ENCODE data around the gene CDC25A. TPM values are rescaled to one million over a fixed set of nuclear protein-coding genes. Genes with fewer than 3 reads are reported as not detected.
"Not testable (repeated sequence)": the region's sequence is repeated elsewhere in the genome, so short reads cannot be mapped to it uniquely, and the experiment has no call there.

The CDC25A gene
- 10.0 and 12.2 TPM in 2 replicates for total RNA-seq (2014; rRNA removed; shearing (Covaris generic))

DNA sequence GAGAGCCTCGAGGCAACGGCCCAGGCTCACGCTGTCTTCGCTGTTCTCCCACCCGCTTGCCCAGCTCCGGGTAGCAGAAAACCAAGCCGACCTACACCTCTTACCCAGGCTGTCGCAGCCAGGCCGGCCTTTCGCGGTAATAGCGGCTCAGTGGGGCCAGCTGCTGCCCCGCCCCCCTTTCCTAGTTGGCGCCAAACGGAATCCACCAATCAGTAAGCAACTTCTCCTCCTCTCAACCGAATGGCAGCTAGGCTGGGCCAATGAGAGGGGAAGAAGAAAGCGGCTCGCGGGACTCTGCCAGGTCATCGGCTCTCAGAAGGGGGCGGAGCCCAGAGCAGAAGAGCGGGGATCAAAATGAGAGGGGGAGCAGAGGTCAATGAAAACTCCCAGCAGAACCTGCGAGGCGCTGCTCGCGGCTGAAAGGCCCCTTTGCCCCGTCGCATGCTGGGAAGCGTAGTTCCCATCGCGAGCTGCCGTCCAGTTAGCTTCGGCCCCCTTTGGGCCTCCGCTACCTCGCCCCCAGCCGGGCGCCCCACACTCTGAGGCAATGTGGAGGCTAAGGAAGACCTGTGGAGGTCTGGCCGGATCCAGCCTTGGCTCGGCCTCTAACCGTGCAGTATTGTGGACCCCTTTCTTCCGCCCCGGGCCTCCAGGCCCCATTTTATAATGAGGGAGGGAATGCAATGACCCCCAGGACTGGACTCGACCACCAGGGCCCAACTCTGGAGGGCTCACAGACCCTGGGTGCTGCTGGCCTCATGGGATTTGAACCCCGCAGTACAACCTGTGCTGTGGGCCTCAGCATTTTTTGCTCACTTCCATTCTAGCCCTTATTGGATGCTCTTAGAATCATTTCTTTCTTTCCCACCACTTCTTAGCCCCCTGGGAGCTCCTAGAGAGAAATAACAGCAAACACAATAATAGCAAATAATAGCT lies at the start of gene CDC25A:
Gene CDC25A, minus strand, starts transcription at position 152 of the 936 bp plus-strand sequence. CDS start 470 bp downstream, outside the sequence.
- DNase-seq (ENCODE audit: low spot score): peak; percentile 96

DNA sequence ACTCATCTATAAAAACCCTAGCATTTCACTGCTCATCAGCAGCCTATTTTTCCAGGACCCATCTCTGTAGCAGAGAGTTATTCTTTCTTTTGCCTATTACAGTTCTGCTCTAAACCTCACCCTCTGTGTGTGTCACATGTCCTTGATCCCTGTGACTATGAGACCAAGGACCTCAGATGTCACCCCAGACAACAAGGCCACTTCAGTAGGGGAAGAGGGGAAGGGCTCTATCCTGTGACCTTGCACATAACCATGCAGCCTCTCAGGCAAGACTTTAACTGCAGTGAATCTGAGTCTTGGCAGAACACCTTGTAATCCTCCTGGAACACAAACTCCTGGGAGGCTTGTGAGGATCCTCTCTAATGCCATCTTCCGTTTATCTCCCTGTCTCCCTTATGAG lies 48.3 kb upstream of the CDC25A start:
- DNase-seq (ENCODE audit: low spot score): no peak

DNA sequence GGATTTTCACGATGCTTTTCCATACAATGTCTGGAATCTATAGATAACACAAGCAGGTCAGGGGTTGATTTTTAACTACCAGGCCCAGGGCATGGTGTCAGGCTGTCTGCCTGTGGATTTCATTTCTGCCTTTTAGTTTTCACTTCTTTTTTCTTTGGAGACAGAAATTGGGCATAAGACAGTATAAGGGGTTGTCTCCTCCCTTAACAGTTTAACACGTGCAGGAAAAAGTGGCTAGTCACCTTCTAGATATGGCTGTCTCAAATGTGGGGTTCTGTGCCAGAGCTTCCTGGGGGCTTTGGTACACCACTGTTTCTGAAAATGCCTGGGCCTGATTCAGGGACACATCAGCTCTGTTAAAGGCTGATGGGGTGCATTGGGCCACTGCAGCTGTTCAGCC lies 45.3 kb upstream of the CDC25A start:
- DNase-seq (ENCODE audit: low spot score): no peak

DNA sequence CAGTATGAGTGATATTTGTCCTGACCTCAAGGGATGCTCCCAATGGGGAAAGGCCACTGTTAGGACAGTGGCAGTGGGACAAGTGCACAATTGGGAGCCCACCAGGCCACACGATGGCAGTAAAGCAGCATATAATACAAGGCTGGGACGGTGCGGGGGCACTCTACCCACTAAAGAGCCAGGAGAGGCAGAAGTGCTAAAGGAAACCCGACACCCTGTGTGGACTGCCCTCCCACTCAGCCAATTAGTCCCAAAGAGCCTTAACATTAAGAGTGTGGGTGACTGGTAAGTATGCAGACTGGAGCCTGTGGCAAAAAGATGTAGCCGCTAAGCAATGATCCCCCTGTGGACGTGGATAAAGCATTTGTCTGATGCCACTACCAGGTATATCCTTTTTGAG lies 44.5 kb upstream of the CDC25A start:
- DNase-seq (ENCODE audit: low spot score): peak; percentile 61

DNA sequence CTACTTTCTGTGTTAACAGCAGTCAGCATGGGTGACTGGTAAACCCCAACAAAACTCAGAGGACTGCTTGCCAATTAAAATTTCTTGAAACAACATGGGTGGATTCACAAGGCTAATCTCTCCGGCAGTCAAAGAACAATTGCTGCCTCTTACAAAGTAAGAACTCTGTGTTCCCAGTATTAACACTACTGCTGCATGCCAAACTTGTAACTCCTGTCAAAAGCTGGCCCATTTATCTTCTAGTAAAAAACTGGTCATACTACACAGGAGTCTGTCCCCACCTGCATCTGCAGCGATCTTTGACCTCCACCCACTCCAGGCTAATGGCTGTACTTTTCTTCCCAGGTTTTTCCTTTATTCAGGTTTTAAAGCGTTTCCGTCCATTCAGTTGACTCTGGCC lies 44.0 kb upstream of the CDC25A start:
- no peak for DNase-seq (ENCODE audit: low spot score)

DNA sequence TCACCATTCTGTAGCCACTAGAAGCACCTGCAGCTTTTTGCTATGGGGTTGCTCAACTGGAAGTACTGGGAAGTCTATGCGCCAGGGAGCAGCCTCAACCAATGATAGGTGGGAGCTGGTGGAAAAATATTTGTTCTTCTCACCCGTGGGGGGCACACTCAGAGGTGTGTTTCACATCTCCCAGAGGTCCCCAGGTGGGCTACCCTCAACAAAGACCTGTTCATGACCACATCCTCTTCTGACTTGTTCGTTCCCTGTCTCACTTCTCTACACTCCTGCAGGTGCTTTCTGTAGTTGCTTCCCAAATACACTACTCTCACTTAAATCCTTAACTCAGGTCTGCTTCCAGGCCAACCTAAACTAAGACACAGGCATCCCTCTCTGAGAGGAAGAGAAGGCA lies 38.7 kb upstream of the CDC25A start:
- no peak for DNase-seq (ENCODE audit: low spot score)

DNA sequence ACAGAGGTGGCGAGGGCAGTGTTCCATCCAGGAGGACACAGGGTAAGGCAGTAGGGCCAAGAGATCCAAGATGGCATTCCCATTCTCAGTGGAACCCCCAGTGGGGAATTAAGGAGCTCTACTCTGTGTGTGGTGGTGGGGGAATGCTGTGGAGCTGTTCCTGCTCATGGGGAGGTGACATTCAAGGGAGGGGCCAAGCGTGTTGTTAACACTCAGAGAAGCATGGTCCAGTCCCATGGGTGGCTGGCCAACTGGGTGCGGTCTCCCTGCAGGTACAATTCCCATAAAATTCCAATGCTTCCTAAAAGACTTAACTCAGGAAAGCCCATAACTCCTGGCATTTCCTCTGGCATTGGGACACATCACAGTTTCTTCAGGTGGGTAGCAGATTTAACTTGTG lies 37.4 kb upstream of the CDC25A start:
- DNase-seq (ENCODE audit: low spot score): no peak

DNA sequence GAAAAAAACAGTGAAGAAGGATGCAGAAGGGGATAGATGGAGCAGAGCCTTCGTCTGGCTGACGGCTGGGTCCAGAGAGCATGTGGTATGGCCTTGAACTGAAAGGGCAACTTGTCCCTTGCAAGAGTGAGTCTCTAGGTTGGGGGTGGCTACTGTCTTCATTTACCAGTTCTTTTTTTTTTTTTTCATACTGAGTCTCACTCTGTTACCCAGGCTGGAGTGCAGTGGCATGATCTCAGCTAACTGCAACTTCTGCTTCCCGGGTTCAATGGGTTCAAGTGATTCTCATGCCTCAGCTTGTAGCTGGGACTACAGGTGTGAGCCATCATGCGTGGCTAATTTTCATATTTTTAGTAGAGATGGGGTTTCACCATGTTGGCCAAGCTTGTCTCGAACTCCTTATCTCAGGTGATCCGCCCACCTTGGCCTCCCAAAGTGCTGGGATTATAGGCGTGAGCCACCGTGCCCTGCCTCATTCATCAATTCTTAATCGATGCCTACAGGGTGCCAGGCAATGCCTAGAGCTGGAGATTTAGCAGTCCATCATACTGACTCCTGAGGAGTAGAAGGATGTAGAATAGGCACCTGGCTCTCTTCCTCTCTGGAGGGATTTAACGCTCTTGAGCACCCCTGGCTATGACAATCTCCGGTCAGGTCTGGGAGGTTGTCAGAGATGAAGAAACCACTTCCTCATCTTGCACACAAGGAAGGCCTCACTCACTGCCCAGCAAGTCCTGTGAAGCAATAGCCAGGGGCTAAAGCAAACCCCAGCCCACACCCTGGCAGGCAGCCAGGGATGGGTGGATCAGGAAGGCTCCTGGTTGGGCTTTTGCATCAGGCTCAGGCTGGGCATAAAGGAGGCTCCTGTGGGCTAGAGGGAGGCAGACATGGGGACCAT lies 34.6 kb upstream of the CDC25A start, which contains the start of gene CAMP:
Gene CAMP, plus strand, starts transcription at position 880 of the 898 bp plus-strand sequence. Its CDS starts 17 bp downstream, at position 897.
- peak; percentile 56 for DNase-seq (ENCODE audit: low spot score)

DNA sequence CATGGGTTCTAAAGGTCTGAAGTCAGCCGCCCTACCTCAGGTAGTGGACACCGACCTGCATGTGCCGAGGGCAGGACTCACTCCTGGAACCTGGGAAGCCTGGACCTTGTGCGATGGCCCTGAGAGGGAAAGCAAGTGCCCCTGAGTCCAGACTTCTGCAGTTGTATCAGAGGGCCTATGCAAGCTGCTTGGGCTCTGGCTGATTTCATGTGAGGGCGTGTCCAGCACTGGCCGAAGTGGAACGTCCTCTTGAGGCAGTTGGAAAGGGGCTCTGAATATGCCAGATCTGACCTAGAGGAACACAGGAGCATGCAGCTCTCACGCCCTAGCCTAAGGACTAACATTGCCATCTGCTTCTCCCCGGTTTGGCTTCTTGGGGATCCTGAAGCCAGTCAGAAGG lies 32.5 kb upstream of the CDC25A start:
- DNase-seq (ENCODE audit: low spot score): no peak

DNA sequence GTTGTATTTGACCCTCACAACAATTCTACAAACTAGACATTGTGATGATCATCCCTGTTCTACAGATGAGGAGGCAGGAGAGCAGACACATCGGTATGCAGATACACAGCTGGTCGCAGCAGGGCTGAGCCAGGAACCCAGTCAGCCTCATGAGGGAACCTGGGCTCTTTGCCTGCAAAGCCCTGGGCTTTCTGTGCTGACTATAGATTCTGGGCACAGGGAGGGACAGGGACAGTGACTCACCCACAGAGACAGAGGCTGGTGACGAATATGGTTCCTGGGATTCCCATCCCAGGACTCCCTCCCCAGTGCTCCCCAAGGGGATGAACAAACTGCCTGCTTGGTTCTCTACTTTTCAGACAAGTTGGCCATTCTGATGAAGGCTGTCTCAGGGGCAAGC lies 31.3 kb upstream of the CDC25A start:
- DNase-seq (ENCODE audit: low spot score): no peak

DNA sequence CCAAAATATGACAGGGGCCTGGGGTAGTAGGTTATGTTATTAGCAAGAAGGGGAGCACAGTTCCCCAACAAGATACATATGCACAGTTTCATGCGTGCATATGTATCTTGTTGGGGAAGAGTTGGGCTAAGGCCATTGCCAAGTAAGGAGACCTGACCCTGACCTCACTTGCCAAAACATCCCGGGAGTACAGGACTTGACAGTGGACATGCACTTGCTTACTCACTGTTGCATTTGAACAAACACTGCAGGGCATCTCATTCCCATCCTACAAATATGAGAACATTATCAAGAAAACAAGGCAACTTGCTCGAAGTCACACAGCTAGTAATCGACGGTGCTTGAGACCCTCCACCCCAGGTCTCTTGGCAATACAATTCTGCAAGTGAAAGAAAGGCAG lies 30.3 kb upstream of the CDC25A start:
- DNase-seq (ENCODE audit: low spot score): no peak

DNA sequence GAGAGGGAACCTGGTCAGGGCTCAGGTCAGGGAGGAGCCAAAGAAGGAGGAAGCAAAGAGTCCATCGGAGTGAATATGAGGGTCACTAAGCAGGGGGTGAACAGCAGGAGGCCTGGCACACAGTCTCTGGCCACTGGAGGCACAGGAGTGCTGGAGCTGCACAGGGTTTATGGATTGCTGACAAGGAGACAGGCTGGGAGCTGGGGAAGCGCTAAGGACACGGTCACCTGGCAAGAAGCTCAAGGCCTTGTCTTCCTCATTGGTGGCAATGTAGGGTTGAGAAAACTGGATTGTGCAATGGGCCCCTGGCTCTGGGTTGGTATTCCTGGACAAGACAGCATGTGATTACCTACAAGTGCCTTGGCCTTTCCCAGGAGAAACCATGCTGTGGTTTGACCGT lies 29.2 kb upstream of the CDC25A start:
- no peak for DNase-seq (ENCODE audit: low spot score)

DNA sequence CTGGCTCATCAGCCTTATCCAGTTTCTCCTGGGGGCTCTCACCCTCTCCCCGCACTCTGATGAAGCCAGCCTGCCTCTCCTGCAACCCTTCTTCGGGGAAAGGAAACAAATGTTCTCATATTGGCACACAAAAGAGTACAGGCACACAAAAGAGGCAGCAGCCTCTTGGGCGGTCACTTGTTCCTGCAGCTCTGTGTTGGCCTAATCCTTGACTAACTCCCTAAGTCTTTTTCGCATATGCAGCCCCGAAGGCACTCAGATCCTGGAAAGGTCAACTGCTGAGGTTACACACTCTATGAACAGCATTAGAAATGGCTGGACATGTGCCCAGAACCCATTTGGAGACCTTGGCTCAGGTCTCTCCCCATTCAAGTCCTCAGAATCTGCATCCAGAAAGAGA lies 27.7 kb upstream of the CDC25A start:
- DNase-seq (ENCODE audit: low spot score): no peak

DNA sequence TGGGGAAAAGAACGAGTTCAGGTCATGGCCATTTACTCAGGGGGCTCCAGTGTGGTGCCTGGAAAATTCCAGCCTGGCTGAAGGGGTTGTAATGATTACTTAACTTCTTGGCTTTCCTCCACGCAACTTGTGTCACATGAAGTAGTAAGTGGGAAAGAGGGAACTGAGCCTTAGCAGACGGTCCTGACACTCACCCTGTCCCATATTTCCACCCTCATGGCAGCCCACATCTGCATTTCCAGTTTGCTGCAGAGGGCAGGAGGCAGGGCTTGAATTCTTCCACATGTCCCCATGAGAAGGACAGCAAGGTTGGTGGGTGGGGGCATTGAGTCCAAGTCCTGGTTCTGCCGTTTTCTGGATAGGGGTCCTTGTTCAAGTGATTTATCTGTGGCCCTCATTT lies 27.2 kb upstream of the CDC25A start:
- DNase-seq (ENCODE audit: low spot score): no peak

DNA sequence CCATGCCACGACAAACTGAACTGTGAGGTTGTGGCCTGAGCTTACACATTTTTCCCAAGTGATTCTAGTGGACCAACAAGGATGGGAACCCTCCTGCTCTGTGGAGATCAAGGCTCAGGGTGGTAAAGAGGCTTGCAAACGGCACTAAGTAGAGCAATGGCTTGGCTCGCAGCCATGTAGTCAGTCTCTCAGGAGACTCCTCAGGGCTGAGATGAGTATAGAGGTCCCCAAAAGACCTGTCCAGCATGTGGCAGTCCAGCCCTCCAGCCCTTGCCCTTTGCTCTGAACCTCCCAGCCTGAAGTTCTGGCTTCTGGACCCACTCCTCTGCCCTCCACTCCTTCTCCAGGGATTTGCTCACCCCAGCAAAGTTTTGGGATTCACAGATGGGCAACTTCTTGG lies 26.8 kb upstream of the CDC25A start:
- DNase-seq (ENCODE audit: low spot score): no peak

DNA sequence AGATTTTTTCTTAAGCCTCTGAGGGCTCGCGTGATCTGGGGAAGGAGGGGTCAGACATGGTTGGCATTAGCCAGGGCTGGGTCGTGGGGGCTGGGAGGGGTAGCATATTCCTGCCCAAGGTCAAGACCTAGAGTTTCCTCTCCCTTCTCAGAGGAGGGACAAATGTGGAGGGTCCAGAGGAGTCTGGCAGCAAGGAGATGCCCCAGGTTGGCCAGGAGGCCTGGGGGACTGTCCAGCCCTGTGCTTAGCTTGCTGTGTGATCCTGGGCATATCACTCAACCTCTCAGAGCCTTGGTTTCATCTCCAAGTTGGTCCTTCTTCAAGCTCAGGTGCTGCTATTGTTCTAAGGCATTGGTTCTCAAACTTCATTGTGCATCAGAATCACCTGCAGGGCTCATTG lies 26.0 kb upstream of the CDC25A start:
- no peak for DNase-seq (ENCODE audit: low spot score)

DNA sequence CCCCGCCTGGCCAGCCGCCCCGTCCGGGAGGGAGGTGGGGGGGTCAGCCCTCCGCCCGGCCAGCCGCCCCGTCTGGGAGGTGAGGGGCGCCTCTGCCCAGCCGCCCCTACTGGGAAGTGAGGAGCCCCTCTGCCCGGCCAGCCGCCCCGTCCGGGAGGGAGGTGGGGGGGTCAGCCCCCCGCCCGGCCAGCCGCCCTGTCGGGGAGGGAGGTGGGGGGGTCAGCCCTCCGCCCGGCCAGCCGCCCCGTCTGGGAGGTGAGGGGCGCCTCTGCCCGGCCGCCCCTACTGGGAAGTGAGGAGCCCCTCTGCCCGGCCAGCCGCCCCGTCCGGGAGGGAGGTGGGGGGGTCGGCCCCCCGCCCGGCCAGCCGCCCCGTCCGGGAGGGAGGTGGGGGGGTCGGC lies 23.6 kb upstream of the CDC25A start:
- DNase-seq (ENCODE audit: low spot score): not testable (repeated sequence)

DNA sequence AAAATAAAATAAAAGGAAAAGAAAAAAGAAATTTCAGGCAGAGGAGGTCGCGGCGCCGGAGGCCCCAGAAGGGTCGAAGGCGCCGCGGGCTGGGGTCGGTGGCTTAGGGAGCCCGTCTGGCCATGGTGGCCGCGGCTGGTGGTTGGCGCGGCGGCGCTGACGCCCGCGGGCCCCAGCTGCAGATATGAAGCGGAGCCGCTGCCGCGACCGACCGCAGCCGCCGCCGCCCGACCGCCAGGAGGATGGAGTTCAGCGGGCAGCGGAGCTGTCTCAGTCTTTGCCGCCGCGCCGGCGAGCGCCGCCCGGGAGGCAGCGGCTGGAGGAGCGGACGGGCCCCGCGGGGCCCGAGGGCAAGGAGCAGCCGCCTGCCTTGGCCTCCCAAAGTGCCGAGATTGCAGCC lies 22.3 kb upstream of the CDC25A start:
- DNase-seq (ENCODE audit: low spot score): not testable (repeated sequence)

DNA sequence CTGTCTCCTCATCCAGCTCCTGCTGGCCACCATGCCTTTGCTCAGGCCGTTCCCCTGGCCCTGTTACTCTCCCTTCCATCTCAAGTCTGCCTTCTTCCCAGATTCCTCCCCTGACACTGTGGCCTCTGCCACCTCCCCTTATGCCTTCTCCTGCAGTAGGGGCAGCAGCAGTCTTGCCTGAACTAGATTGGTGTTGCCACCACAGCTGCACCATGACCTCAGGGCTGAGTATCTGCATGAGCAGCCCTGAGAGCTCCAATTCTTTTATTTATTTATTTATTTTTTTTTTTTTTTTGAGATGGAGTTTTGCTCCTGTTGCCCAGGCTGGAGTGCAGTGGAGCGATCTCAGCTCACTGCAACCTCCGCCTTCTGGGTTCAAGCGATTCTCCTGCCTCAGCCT lies 21.2 kb upstream of the CDC25A start:
- no peak for DNase-seq (ENCODE audit: low spot score)

DNA sequence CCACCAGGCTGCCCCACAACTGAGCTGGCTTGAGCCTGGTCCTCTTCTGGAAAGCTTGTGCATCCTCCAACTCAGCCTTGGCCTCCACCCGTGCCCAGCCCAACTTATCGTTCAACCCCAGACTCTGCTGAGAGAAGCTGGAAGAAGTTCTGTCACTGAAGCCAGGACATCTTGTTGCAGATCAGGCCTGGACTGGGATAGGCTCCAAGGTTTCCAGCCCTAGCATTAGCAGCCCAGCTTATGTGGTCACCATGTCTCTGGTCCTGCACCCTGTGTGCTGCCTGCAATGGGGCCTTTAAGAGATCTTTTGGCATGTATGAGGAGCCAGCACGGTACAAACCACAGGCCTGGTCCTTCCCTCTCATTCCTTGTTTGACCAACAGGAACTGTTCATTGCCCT lies 19.9 kb upstream of the CDC25A start:
- no peak for DNase-seq (ENCODE audit: low spot score)

DNA sequence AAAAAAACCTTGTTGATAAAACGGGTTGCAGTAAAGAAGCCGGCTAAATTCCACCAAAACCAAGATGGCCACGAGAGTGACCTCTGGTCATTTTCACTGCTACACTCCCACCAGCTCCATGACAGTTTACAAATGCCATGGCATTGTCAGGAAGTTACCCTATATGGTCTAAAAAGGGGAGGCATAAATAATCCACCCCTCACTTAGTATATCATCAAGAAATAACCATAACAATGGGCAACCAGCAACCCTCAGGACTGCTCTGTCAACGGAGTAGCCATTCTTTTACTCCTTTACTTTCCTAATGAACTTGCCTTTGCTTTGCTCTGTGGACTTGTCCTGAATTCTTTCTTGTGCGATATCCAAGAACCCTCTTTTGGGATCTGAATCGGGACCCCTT lies 14.4 kb upstream of the CDC25A start:
- DNase-seq (ENCODE audit: low spot score): no peak

DNA sequence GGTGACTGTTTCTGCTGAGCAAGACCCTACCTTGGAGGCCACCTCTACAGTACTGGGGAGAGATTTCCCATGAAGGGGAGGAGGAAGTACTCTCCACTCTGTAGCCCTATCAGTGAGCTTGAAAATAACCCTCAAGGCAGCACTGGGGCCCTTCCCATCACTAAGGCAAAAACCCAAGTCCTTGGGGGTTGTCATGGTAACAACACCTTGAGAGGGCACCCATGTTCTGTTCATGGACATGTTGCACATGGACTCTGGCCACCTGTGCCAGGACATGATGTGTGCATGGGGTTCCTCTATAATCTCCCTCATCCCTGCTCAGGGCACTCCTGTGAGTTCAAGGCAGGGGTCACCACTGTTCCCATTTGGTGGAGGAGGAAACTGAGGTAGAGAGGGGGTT lies 10.9 kb upstream of the CDC25A start:
- no peak for DNase-seq (ENCODE audit: low spot score)

DNA sequence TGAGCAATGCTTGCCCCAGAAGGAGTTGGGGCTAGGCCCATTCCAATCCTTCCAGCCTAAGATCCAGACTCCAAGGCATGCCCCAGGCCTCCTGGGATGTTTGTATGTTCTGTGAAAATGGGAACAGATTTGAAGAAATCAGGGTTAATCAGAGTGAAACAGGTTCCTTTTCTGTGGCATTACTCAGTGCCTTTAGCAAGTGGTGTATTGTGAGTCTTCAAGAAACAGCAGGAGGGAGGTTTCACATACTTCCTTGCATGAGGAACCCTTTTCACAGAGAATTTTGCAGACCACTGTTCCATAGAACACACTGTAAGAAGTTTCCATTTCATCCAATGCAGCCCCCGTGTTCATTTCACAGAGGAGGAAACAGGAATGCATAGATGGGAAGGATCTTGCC lies 8.4 kb upstream of the CDC25A start:
- no peak for DNase-seq (ENCODE audit: low spot score)

Measured in H4 (cell line).